OCI-LY1 (cell line): Measurements from ENCODE around the gene RNU1-2.
"Not testable (repeated sequence)": the region's sequence is repeated elsewhere in the genome, so short reads cannot be mapped to it uniquely, and the experiment has no call there.

Experiments
- H2AFZ ChIP-seq: fragments of 200-600 bp; sonication (generic), shearing (Covaris generic); 2 replicates; pipeline ENCODE4 v1.6.0; 2014; ENCODE audit warnings: antibody characterized with exemption, mild to moderate bottlenecking, low read length
- H3F3A ChIP-seq: fragments of 200-600 bp; sonication (generic), shearing (Covaris generic); 2 replicates; pipeline ENCODE4 v1.6.0; 2014; ENCODE audit warnings: mild to moderate bottlenecking, antibody characterized with exemption, low read length, moderate library complexity; ENCODE audit not compliant: insufficient read depth
- H3K27ac ChIP-seq: fragments of 200-600 bp; sonication (generic); 2 replicates; pipeline ENCODE4 v1.5.1; 2014; ENCODE audit warnings: low read length, mixed run types, mild to moderate bottlenecking, low read depth; ENCODE audit not compliant: poor library complexity, severe bottlenecking
- H3K27me3 ChIP-seq: fragments of 200-600 bp; sonication (generic); 2 replicates; pipeline ENCODE4 v1.6.0; 2014; ENCODE audit warnings: antibody characterized with exemption, mild to moderate bottlenecking, low read length, moderate library complexity; ENCODE audit not compliant: insufficient read depth
- H3K36me3 ChIP-seq: fragments of 200-600 bp; sonication (generic); 2 replicates; pipeline ENCODE4 v1.6.1; 2014; ENCODE audit warnings: mild to moderate bottlenecking, antibody characterized with exemption, low read length, moderate library complexity, mixed read lengths; ENCODE audit not compliant: insufficient read depth
- H3K4me1 ChIP-seq: fragments of 200-600 bp; sonication (generic); 2 replicates; pipeline ENCODE4 v1.5.1; 2014; ENCODE audit warnings: mild to moderate bottlenecking, low read length, moderate library complexity; ENCODE audit not compliant: insufficient read depth, severe bottlenecking
- H3K4me2 ChIP-seq: fragments of 200-600 bp; sonication (generic), shearing (Covaris generic); 2 replicates; pipeline ENCODE4 v1.6.1; 2014; ENCODE audit warnings: low read length
- H3K4me3 ChIP-seq: fragments of 200-600 bp; sonication (generic); 2 replicates; pipeline ENCODE4 v1.5.1; 2014; ENCODE audit warnings: low read length, low read depth, mild to moderate bottlenecking, mixed read lengths; ENCODE audit not compliant: poor library complexity, severe bottlenecking
- H3K79me2 ChIP-seq: fragments of 200-600 bp; shearing (Covaris generic); 2 replicates; pipeline ENCODE4 v1.6.1; 2016; ENCODE audit warnings: mixed run types, low read length, mixed read lengths; ENCODE audit not compliant: insufficient read depth
- H3K9ac ChIP-seq: fragments of 200-600 bp; sonication (generic), shearing (Covaris generic); 2 replicates; pipeline ENCODE4 v1.6.1; 2014; ENCODE audit warnings: mild to moderate bottlenecking, low read length, mixed read lengths
- H3K9me2 ChIP-seq: fragments of 200-600 bp; sonication (generic), shearing (Covaris generic); 2 replicates; pipeline ENCODE4 v1.6.1; 2014; ENCODE audit warnings: low read depth, mild to moderate bottlenecking, low read length, mixed read lengths
- H3K9me3 ChIP-seq: fragments of 200-600 bp; shearing (Covaris generic); 2 replicates; pipeline ENCODE4 v1.6.1; 2014; ENCODE audit warnings: low read length, mixed read lengths
- H4K20me1 ChIP-seq: fragments of 200-600 bp; sonication (generic), shearing (Covaris generic); 2 replicates; pipeline ENCODE4 v1.6.0; 2016; ENCODE audit warnings: mild to moderate bottlenecking, low read length; ENCODE audit not compliant: insufficient read depth
- CTCF ChIP-seq: fragments of 200-600 bp; sonication (generic), shearing (Covaris generic); IDR thresholded peaks from 2 replicates; pipeline ENCODE4 v1.5.1; 2017; ENCODE audit warnings: mild to moderate bottlenecking, antibody characterized with exemption, low read length, moderate library complexity, mixed read lengths
- EZH2 ChIP-seq: fragments of 200-600 bp; sonication (generic), shearing (Covaris generic); IDR thresholded peaks from 2 replicates; pipeline ENCODE4 v1.8.0; 2017; ENCODE audit warnings: borderline replicate concordance, mixed run types, mild to moderate bottlenecking, antibody characterized with exemption, low read length, moderate library complexity, mixed read lengths

Gene RNU1-2

GRCh38 chr1:16913181-16913832, 17.5 kb downstream of the RNU1-2 start:
- no peaks in the 10 kb centered on the region for H3K36me3 ChIP-seq
- H3K9ac ChIP-seq = peak overlapping the region; percentile 69
- no peaks in the 10 kb centered on the region for H3K27me3 ChIP-seq
- no peak for TF ChIP-seq CTCF
- TF ChIP-seq EZH2 = no peak
- no peak overlapping the region for H3K27ac ChIP-seq
- H3K9me2 ChIP-seq = no peaks in the 10 kb centered on the region
- no peaks in the 10 kb centered on the region for H3K9me3 ChIP-seq
- peak overlapping the region; percentile 80; the same call in 1 of the 2 replicates for H2AFZ ChIP-seq
- peak overlapping the region; percentile 65 for H3K4me3 ChIP-seq
- no peaks in the 10 kb centered on the region for H4K20me1 ChIP-seq
- H3F3A ChIP-seq = no peaks in the 10 kb centered on the region
- peak overlapping the region; percentile 89 for H3K4me2 ChIP-seq
- H3K4me1 ChIP-seq = peaks cover 19% of the 10 kb centered on the region
- H3K79me2 ChIP-seq = no peaks in the 10 kb centered on the region

GRCh38 chr1:16913833-16914662, 18.3 kb downstream of the RNU1-2 start:
- Histone ChIP-seq H3F3A (no peaks in the 10 kb centered on the region), H3K27ac (no peak overlapping the region)

DNA sequence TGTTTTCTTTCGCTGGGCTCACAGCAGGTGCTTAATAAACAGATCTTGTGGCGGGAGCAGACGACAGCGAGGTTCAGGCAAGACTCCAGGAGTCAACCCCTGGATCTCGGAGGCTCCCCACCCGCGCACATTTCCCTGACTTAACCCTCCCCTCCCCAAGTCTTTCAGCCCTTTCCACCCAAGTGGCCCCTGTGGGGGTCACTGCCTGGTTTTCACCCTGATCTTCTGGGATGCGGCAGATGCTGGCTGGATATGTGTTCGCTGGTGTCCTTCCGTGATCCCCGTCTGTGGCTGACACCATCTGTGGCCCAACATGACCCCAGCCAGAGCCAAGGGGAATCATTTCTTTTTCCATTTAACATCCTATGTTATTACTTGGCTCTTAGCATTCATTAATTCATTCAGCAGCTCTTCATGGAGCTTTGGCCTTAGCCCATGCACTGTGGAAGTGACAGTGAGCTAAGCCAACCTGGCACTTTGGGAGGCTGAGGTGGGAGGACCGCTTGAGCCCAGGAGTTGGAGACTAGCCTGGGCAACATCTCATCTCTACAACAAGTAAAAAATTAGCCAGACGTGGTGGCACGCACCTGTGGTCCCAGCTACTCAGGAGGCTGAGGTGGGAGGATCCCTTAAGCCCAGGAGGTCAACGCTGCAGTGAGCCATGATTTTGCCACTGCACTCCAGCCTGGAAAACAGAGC, 19.3 kb downstream of the RNU1-2 start:
- not testable (repeated sequence) for H3K27ac ChIP-seq, H3K79me2 ChIP-seq, H3K4me3 ChIP-seq, H3K9me3 ChIP-seq, H3K4me2 ChIP-seq, H3K9ac ChIP-seq, H3K27me3 ChIP-seq, H3K9me2 ChIP-seq, H2AFZ ChIP-seq, H3F3A ChIP-seq, H3K36me3 ChIP-seq, H4K20me1 ChIP-seq
- H3K4me1 ChIP-seq = peaks cover 19% of the 10 kb centered on the region

More at GRCh38 chr1:16913833-16914662, 18.3 kb downstream of the RNU1-2 start:
- H3K27me3 ChIP-seq = no peaks in the 10 kb centered on the region
- TF ChIP-seq CTCF (peak; percentile 6; the same call in 1 of the 2 replicates), EZH2 (no peak)
- no peaks in the 10 kb centered on the region for H3K36me3 ChIP-seq
- peak overlapping the region; percentile 88 for H3K9ac ChIP-seq
- H3K9me3 ChIP-seq = no peaks in the 10 kb centered on the region
- no peaks in the 10 kb centered on the region for H3K9me2 ChIP-seq
- peak overlapping the region; percentile 76 for H3K4me3 ChIP-seq
- H3K4me1 ChIP-seq = peaks cover 19% of the 10 kb centered on the region
- H4K20me1 ChIP-seq = no peaks in the 10 kb centered on the region
- peak overlapping the region; percentile 89 for H3K4me2 ChIP-seq
- H3K79me2 ChIP-seq = no peaks in the 10 kb centered on the region
- peak overlapping the region; percentile 80; the same call in 1 of the 2 replicates for H2AFZ ChIP-seq
